ENCODE results near the gene ZBTB39. TPM values are rescaled to one million over a fixed set of nuclear protein-coding genes. Genes with fewer than 3 reads are reported as not detected.

The ZBTB39 gene
- total and polyA plus RNA-seq, 2 donors from 2014 or later: 1.4 to 6.6 TPM

GRCh38 chr12:56980941-56981530 is 25.3 kb downstream of the ZBTB39 start:
- DNase-seq (no peak), FAIRE-seq (no peak)
- H3K27me3 ChIP-seq (ENCODE audit: control insufficient read depth, insufficient read depth, low read length): no peaks in the 10 kb centered on the region
- no peak for TF ChIP-seq CTCF (IDR thresholded peaks at IDR 0.05; ENCODE audit: borderline replicate concordance, extremely low read depth, insufficient read depth)
- H3K27ac ChIP-seq (ENCODE audit: low read depth in 2 of 2, low read length in 2 of 2): no peak overlapping the region
- intact Hi-C loops (cut with DNase I): no loop called here
- H3K9me3 ChIP-seq (ENCODE audit: control insufficient read depth in 2 of 3, insufficient read depth in 1 of 3, low read length in 3 of 3): no peaks in the 10 kb centered on the region
- no peaks in the 10 kb centered on the region for H3K36me3 ChIP-seq (ENCODE audit: control insufficient read depth in 2 of 3, insufficient read depth in 3 of 3, low read length in 3 of 3)
- H3K9ac ChIP-seq (ENCODE audit: low read length in 3 of 3): no peak overlapping the region
- no peak overlapping the region for H3K4me3 ChIP-seq (ENCODE audit: low read length in 3 of 3)
- H3K4me1 ChIP-seq (ENCODE audit: control insufficient read depth in 2 of 3, insufficient read depth in 2 of 3, low read depth in 1 of 3, low read length in 3 of 3): no peaks in the 10 kb centered on the region

GRCh38 chr12:56980268-56980667 is 26.1 kb downstream of the ZBTB39 start:
- Histone ChIP-seq H3K27ac (ENCODE audit: low read depth in 2 of 2, low read length in 2 of 2) (no peak overlapping the region), H3K36me3 (ENCODE audit: control insufficient read depth in 2 of 3, insufficient read depth in 3 of 3, low read length in 3 of 3) (no peaks in the 10 kb centered on the region), H3K4me1 (ENCODE audit: control insufficient read depth in 2 of 3, insufficient read depth in 2 of 3, low read depth in 1 of 3, low read length in 3 of 3) (no peaks in the 10 kb centered on the region), H3K27me3 (ENCODE audit: control insufficient read depth, insufficient read depth, low read length) (no peaks in the 10 kb centered on the region), H3K9me3 (ENCODE audit: control insufficient read depth in 2 of 3, insufficient read depth in 1 of 3, low read length in 3 of 3) (no peaks in the 10 kb centered on the region), H3K9ac (ENCODE audit: low read length in 3 of 3) (no peak overlapping the region), H3K4me3 (ENCODE audit: low read length in 3 of 3) (no peak overlapping the region)
- no peak for TF ChIP-seq CTCF (IDR thresholded peaks at IDR 0.05; ENCODE audit: borderline replicate concordance, extremely low read depth, insufficient read depth)
- intact Hi-C loops (cut with DNase I): no loop called here
- no peak for FAIRE-seq
- DNase-seq: no peak

DNA sequence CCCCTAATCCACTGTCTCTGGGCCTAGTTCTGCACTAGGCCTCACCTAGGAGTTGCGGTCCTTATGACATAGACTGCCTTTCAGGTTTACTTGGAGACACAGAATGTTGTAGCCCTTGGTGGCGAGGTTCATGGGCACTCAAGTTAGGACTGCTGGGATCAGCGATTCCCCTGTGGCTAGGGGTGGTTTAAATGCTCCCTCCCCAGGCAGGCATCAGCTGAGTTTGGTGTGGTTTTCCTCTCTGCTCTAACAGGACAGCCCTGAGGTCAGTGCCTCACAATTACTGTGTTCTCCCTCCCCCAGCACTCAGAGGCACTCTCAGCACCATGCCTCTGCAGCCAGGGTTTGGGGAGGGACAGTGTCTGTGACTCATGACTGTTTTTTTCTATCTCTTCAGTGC is 26.7 kb downstream of the ZBTB39 start:
- intact Hi-C loops (cut with DNase I): no loop called here
- no peak for FAIRE-seq

More for the DNA sequence above, 26.7 kb downstream of the ZBTB39 start:
- no peak for TF ChIP-seq CTCF (IDR thresholded peaks at IDR 0.05; ENCODE audit: borderline replicate concordance, extremely low read depth, insufficient read depth)
- H3K27ac ChIP-seq (ENCODE audit: low read depth in 2 of 2, low read length in 2 of 2): no peak overlapping the region
- no peaks in the 10 kb centered on the region for H3K27me3 ChIP-seq (ENCODE audit: control insufficient read depth, insufficient read depth, low read length)
- no peak overlapping the region for H3K9ac ChIP-seq (ENCODE audit: low read length in 3 of 3)
- DNase-seq: no peak
- no peaks in the 10 kb centered on the region for H3K9me3 ChIP-seq (ENCODE audit: control insufficient read depth in 2 of 3, insufficient read depth in 1 of 3, low read length in 3 of 3)
- H3K36me3 ChIP-seq (ENCODE audit: control insufficient read depth in 2 of 3, insufficient read depth in 3 of 3, low read length in 3 of 3): no peaks in the 10 kb centered on the region
- H3K4me1 ChIP-seq (ENCODE audit: control insufficient read depth in 2 of 3, insufficient read depth in 2 of 3, low read depth in 1 of 3, low read length in 3 of 3): no peaks in the 10 kb centered on the region
- H3K4me3 ChIP-seq (ENCODE audit: low read length in 3 of 3): no peak overlapping the region
